Astrocyte (in vitro differentiated cells and primary cell): ENCODE measurements around the gene VPS37C. TPM values are rescaled to one million over a fixed set of nuclear protein-coding genes. Genes with fewer than 3 reads are reported as not detected.

Source experiments
- DNase-seq: peaks from one replicate; pipeline ENCODE4 v3.0.0-alpha.2; 2010; ENCODE audit warnings: low read depth
- FAIRE-seq: peaks from 2 replicates; lab custom pipeline; 2011; peaks lifted over from hg19 to GRCh38; lab: Jason Lieb, UNC
- H2AFZ ChIP-seq: 2 replicates; pipeline ENCODE4 v1.6.0; 2012; ENCODE audit warnings: low read depth, low read length, inconsistent platforms
- H3K27ac ChIP-seq: 2 replicates; pipeline ENCODE4 v1.5.1; 2011; ENCODE audit warnings: low read depth, low read length, inconsistent platforms
- H3K27me3 ChIP-seq: 2 replicates; pipeline ENCODE4 v1.6.0; 2011; ENCODE audit warnings: low read length, inconsistent platforms; ENCODE audit not compliant: insufficient read depth
- H3K36me3 ChIP-seq: 2 replicates; pipeline ENCODE4 v1.5.1; 2011; ENCODE audit warnings: low read length, inconsistent platforms; ENCODE audit not compliant: insufficient read depth
- H3K4me1 ChIP-seq: 2 replicates; pipeline ENCODE4 v1.5.1; 2011; ENCODE audit warnings: low read length, inconsistent platforms; ENCODE audit not compliant: insufficient read depth
- H3K4me2 ChIP-seq: 2 replicates; pipeline ENCODE4 v1.6.0; 2012; ENCODE audit warnings: low read length, inconsistent platforms
- H3K4me3 ChIP-seq: 2 replicates; pipeline ENCODE4 v1.5.1; 2011; ENCODE audit warnings: low read depth, mild to moderate bottlenecking, low read length, inconsistent platforms; ENCODE audit not compliant: insufficient read depth
- H3K79me2 ChIP-seq: 2 replicates; pipeline ENCODE4 v1.6.0; 2012; ENCODE audit warnings: mild to moderate bottlenecking, low read length, inconsistent platforms; ENCODE audit not compliant: insufficient read depth
- H3K9ac ChIP-seq: 2 replicates; pipeline ENCODE4 v1.6.0; 2012; ENCODE audit warnings: mild to moderate bottlenecking, low read length, inconsistent platforms
- H3K9me3 ChIP-seq: 2 replicates; pipeline ENCODE4 v1.5.1; 2012; ENCODE audit warnings: low read depth, mild to moderate bottlenecking, low read length, inconsistent platforms; ENCODE audit not compliant: insufficient read depth
- H4K20me1 ChIP-seq: 2 replicates; pipeline ENCODE4 v1.6.0; 2012; ENCODE audit warnings: low read length, inconsistent platforms; ENCODE audit not compliant: insufficient read depth
- H3K27ac Mint-ChIP-seq: one replicate; pipeline ENCODE4 v1.8.0; 2021; ENCODE audit warnings: mild to moderate bottlenecking, mixed read lengths; ENCODE audit not compliant: unreplicated experiment
- H3K27me3 Mint-ChIP-seq: one replicate; pipeline ENCODE4 v1.8.0; 2021; ENCODE audit warnings: low read depth, mixed read lengths; ENCODE audit not compliant: unreplicated experiment
- H3K36me3 Mint-ChIP-seq: one replicate; pipeline ENCODE4 v1.8.0; 2021; ENCODE audit warnings: low read depth, mixed read lengths; ENCODE audit not compliant: unreplicated experiment
- H3K4me1 Mint-ChIP-seq: one replicate; pipeline ENCODE4 v1.8.0; 2021; ENCODE audit warnings: low read depth, mixed read lengths; ENCODE audit not compliant: unreplicated experiment
- H3K4me3 Mint-ChIP-seq: one replicate; pipeline ENCODE4 v1.8.0; 2021; ENCODE audit warnings: mild to moderate bottlenecking, moderate library complexity, mixed read lengths; ENCODE audit not compliant: unreplicated experiment
- H3K9me3 Mint-ChIP-seq: one replicate; pipeline ENCODE4 v1.8.0; 2021; ENCODE audit warnings: mild to moderate bottlenecking, mixed read lengths; ENCODE audit not compliant: unreplicated experiment
- EZH2 ChIP-seq: IDR thresholded peaks from 2 replicates; pipeline ENCODE4 v1.6.1; 2012; ENCODE audit warnings: mild to moderate bottlenecking, low read length, inconsistent platforms; ENCODE audit not compliant: insufficient read depth
- total RNA-seq: library from RNA; stranded (reverse); gene quantifications from 2 replicates; pipeline ENCODE4 v1.2.1, GENCODE V29; 2021
- TF ChIP-seq, protein P1 (sequence below): IDR thresholded peaks from 2 replicates; pipeline ENCODE4 v1.5.1; 2011; ENCODE audit warnings: low read depth, mild to moderate bottlenecking, inconsistent platforms, low read length, moderate library complexity; ENCODE audit not compliant: insufficient read depth

The VPS37C gene
- total RNA-seq, 1 donor from 2014 or later: 18.1 TPM

- no peaks in the 10 kb centered on the region for H3K36me3 ChIP-seq
- peaks cover 9% of the 10 kb centered on the region for H3K27me3 ChIP-seq
- H3K79me2 ChIP-seq: no peaks in the 10 kb centered on the region
- H3K4me1 ChIP-seq: no peaks in the 10 kb centered on the region
- Mint-ChIP-seq H3K36me3 (no peaks in the 10 kb centered on the region), H3K27ac (no peak overlapping the region), H3K9me3 (no peaks in the 10 kb centered on the region), H3K27me3 (peaks cover 37% of the 10 kb centered on the region), H3K4me1 (peaks cover 2% of the 10 kb centered on the region), H3K4me3 (no peak overlapping the region)
- FAIRE-seq (no peak), DNase-seq (no peak)
- H3K9ac ChIP-seq: no peak overlapping the region
- no peaks in the 10 kb centered on the region for H3K9me3 ChIP-seq
- H3K4me3 ChIP-seq: no peak overlapping the region
- H2AFZ ChIP-seq: no peak overlapping the region
- TF ChIP-seq, protein P1, sequence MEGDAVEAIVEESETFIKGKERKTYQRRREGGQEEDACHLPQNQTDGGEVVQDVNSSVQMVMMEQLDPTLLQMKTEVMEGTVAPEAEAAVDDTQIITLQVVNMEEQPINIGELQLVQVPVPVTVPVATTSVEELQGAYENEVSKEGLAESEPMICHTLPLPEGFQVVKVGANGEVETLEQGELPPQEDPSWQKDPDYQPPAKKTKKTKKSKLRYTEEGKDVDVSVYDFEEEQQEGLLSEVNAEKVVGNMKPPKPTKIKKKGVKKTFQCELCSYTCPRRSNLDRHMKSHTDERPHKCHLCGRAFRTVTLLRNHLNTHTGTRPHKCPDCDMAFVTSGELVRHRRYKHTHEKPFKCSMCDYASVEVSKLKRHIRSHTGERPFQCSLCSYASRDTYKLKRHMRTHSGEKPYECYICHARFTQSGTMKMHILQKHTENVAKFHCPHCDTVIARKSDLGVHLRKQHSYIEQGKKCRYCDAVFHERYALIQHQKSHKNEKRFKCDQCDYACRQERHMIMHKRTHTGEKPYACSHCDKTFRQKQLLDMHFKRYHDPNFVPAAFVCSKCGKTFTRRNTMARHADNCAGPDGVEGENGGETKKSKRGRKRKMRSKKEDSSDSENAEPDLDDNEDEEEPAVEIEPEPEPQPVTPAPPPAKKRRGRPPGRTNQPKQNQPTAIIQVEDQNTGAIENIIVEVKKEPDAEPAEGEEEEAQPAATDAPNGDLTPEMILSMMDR: no peak
- no peak for TF ChIP-seq EZH2
- no peak overlapping the region for H3K4me2 ChIP-seq
- no peaks in the 10 kb centered on the region for H4K20me1 ChIP-seq
- no peak overlapping the region for H3K27ac ChIP-seq
Observed at GRCh38 chr11:61080986-61081590, 80.1 kb downstream of the VPS37C start.

DNA sequence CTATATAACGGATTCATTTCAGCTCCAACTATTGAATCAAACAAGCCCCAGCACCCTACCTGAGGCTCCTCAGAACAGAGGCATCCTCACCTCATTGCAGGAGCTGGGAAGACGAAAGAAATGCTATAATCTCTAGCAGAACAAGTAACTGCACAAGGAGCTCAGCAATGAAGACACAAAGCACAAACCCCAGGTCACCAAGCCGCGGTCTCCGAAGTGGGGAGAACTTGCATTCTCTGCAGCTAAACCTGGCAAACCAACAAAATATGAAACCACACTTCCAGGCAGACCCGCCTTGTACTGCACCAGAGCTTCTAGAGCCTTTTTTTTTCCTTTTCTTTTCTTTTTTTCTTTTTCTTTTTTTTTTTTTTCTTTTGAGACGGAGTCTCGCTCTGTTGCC lies 80.7 kb downstream of the VPS37C start:
- Histone ChIP-seq H3K27me3 (peaks cover 9% of the 10 kb centered on the region), H3K4me2 (no peak overlapping the region), H3K27ac (no peak overlapping the region), H3K4me1 (no peaks in the 10 kb centered on the region), H3K36me3 (no peaks in the 10 kb centered on the region), H3K4me3 (no peak overlapping the region), H3K9ac (no peak overlapping the region), H3K79me2 (no peaks in the 10 kb centered on the region), H2AFZ (no peak overlapping the region), H3K9me3 (no peaks in the 10 kb centered on the region), H4K20me1 (no peaks in the 10 kb centered on the region)
- Mint-ChIP-seq H3K4me3 (no peak overlapping the region), H3K36me3 (no peaks in the 10 kb centered on the region), H3K9me3 (no peaks in the 10 kb centered on the region), H3K27me3 (peaks cover 37% of the 10 kb centered on the region), H3K4me1 (peaks cover 5% of the 10 kb centered on the region), H3K27ac (no peak overlapping the region)
- DNase-seq: no peak
- TF ChIP-seq, protein P1: no peak
- no peak for TF ChIP-seq EZH2
- no peak for FAIRE-seq

Other genes starting within 250 kb of the VPS37C start
- gene TMEM109, start 247.3 kb downstream of the VPS37C start, total RNA-seq: 72.8 and 72.9 TPM in 2 replicates
- gene TMEM132A, start 237.0 kb downstream of the VPS37C start, total RNA-seq: 117 TPM in 2 replicates
- 66.3 and 87.8 TPM in 2 replicates for gene SLC15A3, start 209.2 kb downstream of the VPS37C start, total RNA-seq
- 0.39 and 0.58 TPM in 2 replicates for gene CD6, start 189.7 kb downstream of the VPS37C start, total RNA-seq
- not detected in 2 replicates for gene CD5, start 58.9 kb downstream of the VPS37C start, total RNA-seq
- 0.43 TPM in 1 of 2 replicates, not detected in the other for gene PGA3, start 42.1 kb upstream of the VPS37C start, total RNA-seq
- 0.79 and 0.86 TPM in 2 replicates for gene PGA4, start 60.9 kb upstream of the VPS37C start, total RNA-seq
- 0.79 and 1.4 TPM in 2 replicates for gene PGA5, start 79.7 kb upstream of the VPS37C start, total RNA-seq
- gene VWCE, start 133.9 kb upstream of the VPS37C start, total RNA-seq: 12.2 and 17.7 TPM in 2 replicates
- 222 and 251 TPM in 2 replicates for gene DDB1, start 171.7 kb upstream of the VPS37C start, total RNA-seq
- gene TKFC, start 171.8 kb upstream of the VPS37C start, total RNA-seq: 23.8 and 23.9 TPM in 2 replicates
- 26.4 and 29.2 TPM in 2 replicates for gene CYB561A3, start 200.5 kb upstream of the VPS37C start, total RNA-seq
- gene TMEM138, start 200.9 kb upstream of the VPS37C start, total RNA-seq: 32.9 and 36.8 TPM in 2 replicates
- gene TMEM216, start 231.2 kb upstream of the VPS37C start, total RNA-seq: 7.8 and 8.3 TPM in 2 replicates